HG03066 (cell line): Measurements from ENCODE around the gene PTPDC1.
"Not testable (repeated sequence)": the region's sequence is repeated elsewhere in the genome, so short reads cannot be mapped to it uniquely, and the experiment has no call there.

Source experiments
- ATAC-seq: cut with Tn5 transposase; IDR thresholded peaks from one replicate; pipeline ENCODE4 v1.9.1; 2021; ENCODE audit warnings: low read depth; ENCODE audit not compliant: unreplicated experiment

The PTPDC1 gene

DNA sequence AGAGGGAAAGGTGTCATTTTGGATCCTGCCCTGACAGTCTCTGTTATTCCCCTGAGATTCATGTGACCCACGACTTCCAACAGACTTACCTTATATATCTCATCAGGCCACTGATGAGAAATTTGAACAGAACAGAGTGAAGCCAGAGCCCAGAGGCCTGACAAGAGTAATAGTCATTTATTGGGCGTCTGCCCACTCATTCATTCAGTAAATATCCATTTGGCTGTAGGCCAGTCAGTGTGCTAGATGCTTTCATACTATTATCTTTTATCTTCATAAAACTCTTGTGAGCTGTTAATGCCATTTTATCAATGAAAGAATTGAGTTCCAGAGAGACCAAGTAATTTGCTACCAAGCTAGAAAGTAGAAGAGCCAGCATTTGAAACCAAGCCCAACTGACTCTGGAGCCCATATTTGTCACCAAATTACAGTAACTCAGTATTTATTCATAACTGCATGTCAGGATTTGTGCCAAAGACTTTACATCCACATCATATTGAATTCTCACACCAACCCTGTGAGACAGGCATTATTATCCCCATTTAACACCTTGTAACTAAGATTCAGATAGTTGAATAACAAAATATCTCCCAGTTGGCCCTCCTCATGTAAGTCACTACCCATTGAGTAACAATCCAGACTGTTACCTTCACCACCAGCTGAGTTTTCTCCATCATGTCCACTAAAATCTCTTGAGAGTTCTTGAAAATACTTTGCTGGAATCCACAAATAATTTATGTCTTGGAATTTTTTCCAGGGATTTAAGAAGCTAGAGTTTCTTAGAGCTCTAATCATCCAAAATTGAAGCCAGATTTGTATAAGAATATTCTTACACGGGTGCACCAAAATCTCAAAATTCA is 2.5 kb downstream of the PTPDC1 start:
- ATAC-seq, result no peak

GRCh38 chr9:94094219-94095145 is 10.2 kb downstream of the PTPDC1 start:
- ATAC-seq, result not testable (repeated sequence)

DNA sequence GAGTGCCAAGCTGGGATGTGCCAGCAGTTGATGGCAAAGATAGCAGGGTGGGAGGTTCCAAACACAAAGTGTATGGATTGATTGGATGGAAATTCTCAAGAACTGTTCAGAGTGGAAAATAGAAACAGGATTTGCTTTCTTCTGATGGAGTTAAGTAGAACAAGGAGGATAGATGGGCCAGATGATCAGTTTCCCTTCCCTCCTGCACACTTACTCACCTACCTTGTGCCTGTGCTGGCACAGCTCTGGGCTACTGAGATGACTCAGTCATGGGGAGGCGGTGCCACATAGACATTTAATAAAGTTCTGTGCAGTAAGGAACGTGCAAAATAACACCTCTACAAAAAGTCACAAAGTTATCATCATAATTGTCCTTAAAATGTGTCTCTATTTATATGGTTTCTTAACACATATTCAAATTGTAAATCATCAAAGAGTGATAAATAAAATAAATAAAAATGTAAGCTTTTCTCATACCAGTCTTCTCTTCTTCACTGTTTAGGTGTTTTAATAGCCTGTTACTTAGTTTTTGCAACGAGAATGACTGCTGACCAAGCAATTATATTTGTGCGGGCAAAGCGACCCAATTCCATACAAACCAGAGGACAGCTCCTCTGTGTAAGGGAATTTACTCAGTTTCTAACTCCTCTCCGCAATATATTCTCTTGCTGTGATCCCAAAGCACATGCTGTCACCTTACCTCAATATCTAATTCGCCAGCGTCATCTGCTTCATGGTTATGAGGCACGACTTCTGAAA is 12.7 kb downstream of the PTPDC1 start:
- no peak for ATAC-seq

DNA sequence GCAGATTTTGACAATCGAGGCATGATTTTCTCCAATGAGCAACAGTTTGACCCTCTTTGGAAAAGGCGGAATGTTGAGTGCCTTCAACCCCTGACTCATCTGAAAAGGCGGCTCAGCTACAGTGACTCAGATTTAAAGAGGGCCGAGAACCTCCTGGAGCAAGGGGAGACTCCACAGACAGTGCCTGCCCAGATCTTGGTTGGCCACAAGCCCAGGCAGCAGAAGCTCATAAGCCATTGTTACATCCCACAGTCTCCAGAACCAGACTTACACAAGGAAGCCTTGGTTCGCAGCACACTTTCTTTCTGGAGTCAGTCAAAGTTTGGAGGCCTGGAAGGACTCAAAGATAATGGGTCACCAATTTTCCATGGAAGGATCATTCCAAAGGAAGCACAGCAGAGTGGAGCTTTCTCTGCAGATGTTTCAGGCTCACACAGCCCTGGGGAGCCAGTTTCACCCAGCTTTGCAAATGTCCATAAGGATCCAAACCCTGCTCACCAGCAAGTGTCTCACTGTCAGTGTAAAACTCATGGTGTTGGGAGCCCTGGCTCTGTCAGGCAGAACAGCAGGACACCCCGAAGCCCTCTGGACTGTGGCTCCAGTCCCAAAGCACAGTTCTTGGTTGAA is 13.6 kb downstream of the PTPDC1 start:
- ATAC-seq, result no peak

GRCh38 chr9:94100152-94100879 is 16.1 kb downstream of the PTPDC1 start:
- ATAC-seq, result no peak

GRCh38 chr9:94101162-94101853 is 17.0 kb downstream of the PTPDC1 start:
- no peak for ATAC-seq

DNA sequence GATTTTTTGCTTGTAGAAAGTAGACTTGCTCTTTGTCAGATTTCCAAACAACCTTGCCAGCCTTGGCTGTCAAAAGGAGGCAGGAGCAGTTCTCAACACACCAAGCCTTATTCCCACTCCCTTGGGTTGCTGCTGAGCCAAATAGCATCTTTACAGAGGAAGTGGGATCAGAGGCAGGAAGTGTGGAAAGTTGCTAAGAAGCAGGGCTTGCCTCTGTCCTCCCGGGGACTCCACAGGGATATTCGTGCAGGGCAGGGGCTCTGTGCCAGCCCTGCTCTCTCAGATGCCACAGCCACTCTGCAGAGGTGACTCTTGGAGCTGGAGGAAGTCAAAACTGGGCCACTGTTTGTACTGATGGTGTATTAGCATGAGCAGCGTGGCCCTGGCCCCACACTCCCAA is 24.3 kb downstream of the PTPDC1 start:
- ATAC-seq, result no peak

DNA sequence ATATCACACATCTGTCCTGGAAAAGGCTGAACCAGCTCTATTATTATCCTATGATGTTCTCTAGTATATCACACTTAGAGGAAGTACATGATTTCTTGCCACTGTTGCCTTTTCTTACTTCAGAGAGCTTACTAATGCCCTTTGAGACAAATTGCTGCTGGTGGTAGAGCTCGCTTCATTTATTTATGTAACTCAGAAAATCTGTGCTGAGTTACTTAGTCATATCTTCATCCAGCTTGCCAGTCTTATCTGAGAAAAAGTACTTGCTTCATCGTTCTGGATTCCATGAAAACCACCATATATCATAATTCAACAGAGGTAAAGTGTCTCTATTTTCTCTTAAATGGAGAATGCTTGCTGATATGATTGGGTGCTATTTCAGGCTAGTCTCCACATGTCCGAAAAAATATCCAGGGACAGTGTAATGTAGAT is 26.6 kb downstream of the PTPDC1 start:
- no peak for ATAC-seq

- ATAC-seq, result no peak
Observed at GRCh38 chr9:94111446-94111845, 27.2 kb downstream of the PTPDC1 start.

GRCh38 chr9:94112716-94113465 is 28.6 kb downstream of the PTPDC1 start:
- no peak for ATAC-seq

DNA sequence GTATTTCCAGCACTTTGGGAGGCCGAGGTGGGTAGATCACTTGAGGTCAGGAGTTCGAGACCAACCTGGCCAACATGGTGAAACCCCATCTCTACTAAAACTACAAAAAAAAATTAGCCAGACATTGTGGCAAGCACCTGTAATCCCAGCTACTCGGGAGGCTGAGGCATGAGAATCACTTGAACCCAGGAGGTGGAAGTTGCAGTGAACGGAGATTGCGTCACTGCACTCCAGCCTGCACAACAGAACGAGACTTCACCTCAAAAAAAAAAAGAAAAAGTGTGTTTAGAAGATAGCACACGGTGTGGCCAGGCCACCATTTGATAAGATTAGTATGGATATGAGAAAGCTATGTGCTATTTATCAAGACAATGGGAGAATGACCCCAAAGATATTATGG is 35.8 kb downstream of the PTPDC1 start:
- ATAC-seq, result not testable (repeated sequence)

- ATAC-seq, result no peak
Observed at GRCh38 chr9:94120854-94121376, 36.7 kb downstream of the PTPDC1 start.

DNA sequence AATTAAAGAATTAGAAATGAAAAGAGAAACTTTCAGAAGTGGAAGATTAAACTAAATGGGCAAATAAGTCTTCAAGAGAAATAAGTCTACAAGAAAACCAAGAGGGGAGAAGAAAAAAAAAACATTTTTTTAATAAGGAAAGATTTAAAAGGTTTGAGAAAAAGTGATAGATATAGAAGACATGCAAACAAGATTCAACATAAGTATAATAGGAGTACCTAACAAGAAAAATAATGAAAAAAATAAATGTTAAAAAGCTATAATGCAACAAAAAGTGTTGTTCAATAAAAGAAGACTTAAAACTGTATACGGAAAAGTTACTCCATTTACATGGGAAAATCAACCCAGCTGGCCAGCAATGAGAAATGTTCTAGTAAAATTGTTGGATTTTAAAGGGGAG is 42.6 kb downstream of the PTPDC1 start:
- ATAC-seq, result no peak

GRCh38 chr9:94127806-94128205 is 43.5 kb downstream of the PTPDC1 start:
- ATAC-seq, result no peak

DNA sequence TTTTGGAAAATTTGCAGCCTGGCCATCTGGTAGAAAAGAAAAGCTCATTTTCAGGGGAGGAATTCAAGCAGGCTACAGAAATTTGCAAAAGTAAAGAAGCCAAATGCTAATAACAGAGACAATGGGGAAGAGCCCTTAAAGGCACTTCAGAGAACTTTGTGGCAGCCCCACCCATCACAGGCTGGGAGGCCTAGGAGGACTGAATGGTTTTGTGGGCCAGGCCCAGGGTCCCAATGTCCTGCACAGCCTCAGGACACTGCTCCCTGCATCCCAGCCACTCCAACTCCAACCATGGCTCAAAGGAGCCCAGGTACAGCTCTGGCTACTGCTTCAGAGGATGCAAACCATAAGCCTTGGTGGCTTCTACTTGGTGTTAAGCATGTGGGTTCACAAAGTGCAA is 44.3 kb downstream of the PTPDC1 start:
- ATAC-seq, result no peak

DNA sequence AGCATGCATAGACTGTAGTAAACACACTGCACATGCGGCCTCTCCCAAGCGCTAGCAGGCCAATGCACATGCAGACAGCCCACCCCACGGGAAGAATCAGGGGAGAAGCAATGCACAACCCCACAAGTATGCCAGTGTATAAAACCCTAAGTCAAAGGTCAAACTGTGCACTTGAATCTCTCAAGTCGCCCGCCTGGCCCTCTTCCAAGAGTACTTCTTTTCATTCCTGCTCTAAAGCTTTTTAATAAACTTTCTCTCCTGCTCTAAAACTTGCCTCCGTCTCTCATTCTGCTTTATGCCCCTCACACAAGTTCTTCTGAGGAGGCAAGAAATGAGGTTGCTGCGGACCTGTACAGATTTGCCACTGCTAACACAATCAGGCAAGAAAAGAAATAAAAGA is 50.4 kb downstream of the PTPDC1 start:
- ATAC-seq, result no peak

DNA sequence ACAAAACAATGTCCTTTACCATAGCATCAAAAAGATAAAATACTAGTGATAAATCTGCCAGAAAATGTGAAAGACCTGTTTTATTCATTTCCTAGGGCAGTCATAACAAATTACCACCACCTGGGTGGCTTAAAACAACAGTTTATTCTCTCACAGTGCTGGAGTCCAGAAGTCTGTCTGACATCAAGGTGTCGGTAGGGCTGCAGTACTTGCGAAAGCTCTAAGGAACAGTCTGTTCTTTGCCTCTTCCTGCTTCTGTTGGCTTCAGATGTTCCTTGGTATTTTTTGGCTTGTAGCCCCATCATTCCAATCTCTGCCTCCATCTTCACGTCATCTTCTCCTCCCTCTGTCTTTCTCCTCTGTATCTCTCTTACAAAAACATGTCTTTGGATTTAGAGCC is 51.0 kb downstream of the PTPDC1 start:
- no peak for ATAC-seq
